Activated T-cell treated with anti-CD3 and anti-CD28 coated beads, Interleukin-2, amount 50 U/mL, for 48 hours (primary cell): ENCODE data around the gene CAMTA2.
A peak's percentile ranks its signal among the peaks of the same experiment; 100 is the strongest.
"Not testable (repeated sequence)": the region's sequence is repeated elsewhere in the genome, so short reads cannot be mapped to it uniquely, and the experiment has no call there.

Experiments
- DNase-seq, 2 experiments: peaks; one replicate each; pipeline ENCODE4 v3.0.0-alpha.2; 2020

Gene CAMTA2

GRCh38 chr17:4986951-4987766 lies at the start of gene CAMTA2:
Gene CAMTA2, minus strand, starts transcription at chr17:4987675. Its CDS starts 1,453 bp downstream, at chr17:4986222.
- DNase-seq = peak; percentile 89 to 92

DNA sequence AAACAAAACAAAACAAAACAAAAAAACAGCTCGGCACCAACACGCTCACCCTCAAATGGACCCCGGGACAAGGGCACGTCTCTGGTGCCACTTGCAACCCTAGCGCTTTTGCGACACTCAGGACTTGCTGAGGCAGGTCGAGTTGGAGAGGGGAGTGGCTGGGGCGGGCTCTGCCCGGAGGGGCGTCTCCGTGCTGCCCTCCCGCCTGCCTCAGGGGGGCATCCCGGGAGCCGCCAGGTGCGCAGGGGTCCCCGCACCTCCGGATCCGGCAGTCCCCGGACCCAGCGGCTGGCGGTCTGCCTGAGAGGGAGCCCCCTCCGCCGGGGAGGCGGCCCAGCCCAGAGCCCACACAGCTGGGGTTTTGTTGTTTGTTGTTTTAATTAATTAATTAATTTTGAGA lies 47.8 kb upstream of the CAMTA2 start, which contains the start of gene SLC52A1:
SLC52A1 (minus strand) TSS at position 112 of the 400 bp plus-strand sequence. CDS start 820 bp downstream, outside the sequence.
- no peak for DNase-seq

DNA sequence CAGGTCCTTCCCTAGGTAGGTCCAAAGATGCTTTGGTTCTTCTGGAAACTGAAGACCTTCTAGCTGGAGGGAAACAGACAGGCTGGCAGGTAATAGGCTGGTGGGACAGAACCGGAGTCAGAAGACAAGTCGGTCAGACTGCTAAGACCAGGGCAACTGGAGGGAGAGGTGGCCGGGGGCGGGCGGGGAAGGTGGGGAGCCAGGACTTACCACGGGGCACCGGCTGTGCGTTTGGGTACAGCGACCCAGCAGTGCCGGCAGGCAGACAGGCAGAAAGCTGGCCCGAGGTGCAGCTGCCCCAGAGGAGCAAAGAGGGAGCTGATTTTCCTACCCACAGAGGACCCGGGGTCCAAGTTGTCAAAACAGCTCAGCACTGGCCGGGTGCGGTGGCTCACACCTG lies 47.2 kb upstream of the CAMTA2 start:
- DNase-seq = no peak

GRCh38 chr17:5034063-5034462 lies 46.6 kb upstream of the CAMTA2 start:
- no peak for DNase-seq

DNA sequence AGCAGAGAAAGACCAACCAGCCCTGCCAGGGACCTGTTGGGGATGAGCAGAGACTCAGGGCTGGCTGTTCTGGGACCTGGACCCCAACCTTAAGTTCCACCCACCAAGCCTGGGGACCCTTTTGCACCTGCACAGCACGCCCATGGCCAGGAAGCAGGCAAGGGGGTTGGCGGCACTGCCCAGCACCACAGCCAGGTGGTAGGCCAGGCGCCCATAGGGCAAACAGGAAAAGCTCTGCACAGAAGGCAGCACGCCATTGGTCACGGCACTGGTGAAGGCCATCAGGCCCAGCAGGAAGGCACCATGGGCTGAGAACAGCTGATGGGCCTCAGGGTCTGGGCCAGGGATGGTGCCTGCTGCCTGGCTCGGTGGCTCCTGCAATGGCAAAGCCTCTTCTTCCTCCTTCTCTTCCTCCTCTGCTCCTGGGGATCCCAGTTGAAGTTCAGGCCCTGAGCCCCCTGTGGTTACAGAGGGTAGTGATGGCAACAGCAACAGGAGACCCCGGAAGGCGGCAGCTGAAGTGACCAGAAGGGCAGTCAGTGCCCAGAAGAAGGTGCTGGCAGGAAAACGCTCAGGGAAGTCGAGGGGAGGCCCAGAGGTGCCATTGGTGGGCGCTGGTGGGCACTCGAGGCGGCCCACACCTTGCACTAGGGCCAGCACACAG lies 46.0 kb upstream of the CAMTA2 start:
- no peak for DNase-seq

DNA sequence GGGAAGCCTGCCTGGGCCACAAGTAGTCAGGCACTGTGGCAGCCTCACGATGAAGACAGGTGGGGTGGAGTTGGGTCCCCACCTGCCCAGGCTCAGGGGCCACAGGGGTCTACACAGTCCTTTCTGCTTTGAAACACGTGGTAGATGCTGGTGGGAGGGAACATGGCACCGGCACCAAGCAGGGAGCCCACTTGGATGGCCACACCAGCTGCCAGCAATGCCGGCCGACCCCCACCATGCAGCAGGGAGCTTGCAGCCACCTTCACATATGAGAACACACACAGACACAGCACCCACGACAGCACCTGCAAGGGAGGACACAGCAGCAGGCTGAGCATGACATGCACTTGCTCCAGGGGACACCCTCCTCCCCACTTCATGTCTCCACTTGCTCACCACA lies 45.4 kb upstream of the CAMTA2 start:
- no peak for DNase-seq

GRCh38 chr17:5031365-5032082 lies 44.0 kb upstream of the CAMTA2 start:
- DNase-seq = peak; percentile 90 to 93

- not testable (repeated sequence) for DNase-seq
Observed at GRCh38 chr17:5030168-5030567, 42.7 kb upstream of the CAMTA2 start.

GRCh38 chr17:5027916-5028315 lies 40.4 kb upstream of the CAMTA2 start:
- DNase-seq = no peak

GRCh38 chr17:5027299-5027698 lies 39.8 kb upstream of the CAMTA2 start:
- no peak for DNase-seq

- DNase-seq = no peak
Observed at GRCh38 chr17:5024604-5025003, 37.1 kb upstream of the CAMTA2 start.

DNA sequence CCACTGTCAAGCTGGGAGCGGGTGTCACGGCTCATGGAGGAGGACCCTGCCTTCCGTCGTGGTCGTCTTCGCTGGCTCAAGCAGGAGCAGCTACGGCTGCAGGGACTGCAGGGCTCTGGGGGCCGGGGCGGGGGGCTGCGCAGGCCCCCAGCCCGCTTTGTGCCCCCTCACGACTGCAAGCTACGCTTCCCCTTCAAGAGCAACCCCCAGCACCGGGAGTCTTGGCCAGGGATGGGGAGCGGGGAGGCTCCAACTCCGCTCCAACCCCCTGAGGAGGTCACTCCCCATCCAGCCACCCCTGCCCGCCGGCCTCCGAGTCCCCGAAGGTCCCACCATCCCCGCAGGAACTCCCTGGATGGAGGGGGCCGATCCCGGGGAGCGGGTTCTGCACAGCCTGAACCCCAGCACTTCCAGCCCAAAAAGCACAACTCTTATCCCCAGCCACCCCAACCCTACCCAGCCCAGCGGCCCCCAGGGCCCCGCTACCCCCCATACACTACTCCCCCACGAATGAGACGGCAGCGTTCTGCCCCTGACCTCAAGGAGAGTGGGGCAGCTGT lies 36.2 kb upstream of the CAMTA2 start:
- DNase-seq = no peak

GRCh38 chr17:5022171-5022711 lies 34.8 kb upstream of the CAMTA2 start:
- DNase-seq = no peak

- no peak for DNase-seq
Observed at GRCh38 chr17:5020502-5021023, 33.1 kb upstream of the CAMTA2 start.

DNA sequence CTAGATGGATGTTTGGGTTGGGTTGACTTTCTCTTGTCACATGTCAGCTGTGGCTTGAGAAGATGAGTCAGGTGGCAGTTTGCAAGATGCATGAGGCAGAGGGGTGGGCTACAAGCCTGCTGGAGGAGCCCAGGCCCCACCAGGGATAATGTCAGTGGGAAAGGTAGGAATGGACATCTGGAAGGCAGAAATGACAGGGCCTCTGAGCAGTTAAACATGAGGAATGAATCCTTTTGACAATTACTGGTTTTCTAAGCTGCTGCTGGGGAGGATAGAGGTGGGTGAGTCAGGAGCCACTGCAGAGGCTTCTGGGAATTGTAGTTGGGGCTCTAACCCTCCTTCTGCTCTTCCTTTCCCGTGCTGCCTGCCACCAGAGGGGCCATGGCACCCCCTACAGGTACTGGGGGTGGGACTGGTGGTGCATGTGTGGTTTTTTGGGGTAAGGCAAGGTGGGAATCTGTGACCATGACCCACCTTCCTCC lies 32.0 kb upstream of the CAMTA2 start:
- peak; percentile 57 to 67 for DNase-seq

GRCh38 chr17:5014357-5014756 lies 26.9 kb upstream of the CAMTA2 start:
- no peak for DNase-seq

GRCh38 chr17:5011928-5012327 lies 24.5 kb upstream of the CAMTA2 start:
- peak; percentile 57 to 65 for DNase-seq

DNA sequence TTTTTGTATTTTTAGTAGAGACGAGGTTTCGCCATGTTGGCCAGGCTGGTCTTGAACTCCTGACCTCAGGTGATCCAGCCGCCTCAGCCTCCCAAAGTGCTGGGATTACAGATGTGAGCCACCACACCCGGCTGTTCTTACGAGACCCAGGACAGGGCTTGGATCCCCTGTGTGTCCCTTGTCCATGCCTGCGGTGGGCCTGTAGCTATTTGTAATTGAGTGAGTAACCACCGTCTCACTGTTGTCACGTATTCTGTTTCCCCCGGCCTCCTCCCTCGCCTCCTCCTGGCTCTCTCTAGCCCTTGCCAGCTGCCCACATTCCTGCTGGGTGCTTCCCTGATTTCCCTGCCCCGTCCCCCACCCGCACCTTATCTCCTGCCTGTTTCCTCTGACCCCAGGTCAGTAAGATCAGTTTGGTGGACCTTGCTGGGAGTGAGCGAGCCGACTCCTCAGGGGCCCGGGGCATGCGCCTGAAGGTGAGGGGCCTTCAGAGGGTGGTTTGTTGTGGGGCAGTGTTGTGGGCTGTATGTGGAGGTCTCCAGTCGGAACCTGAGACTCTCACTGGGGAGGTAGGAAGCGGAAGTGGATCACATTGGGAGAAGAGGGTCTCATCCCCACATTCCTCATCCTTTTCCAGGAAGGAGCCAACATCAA lies 15.9 kb upstream of the CAMTA2 start:
- DNase-seq = no peak

GRCh38 chr17:5002121-5002788 lies 14.8 kb upstream of the CAMTA2 start:
- DNase-seq = no peak

DNA sequence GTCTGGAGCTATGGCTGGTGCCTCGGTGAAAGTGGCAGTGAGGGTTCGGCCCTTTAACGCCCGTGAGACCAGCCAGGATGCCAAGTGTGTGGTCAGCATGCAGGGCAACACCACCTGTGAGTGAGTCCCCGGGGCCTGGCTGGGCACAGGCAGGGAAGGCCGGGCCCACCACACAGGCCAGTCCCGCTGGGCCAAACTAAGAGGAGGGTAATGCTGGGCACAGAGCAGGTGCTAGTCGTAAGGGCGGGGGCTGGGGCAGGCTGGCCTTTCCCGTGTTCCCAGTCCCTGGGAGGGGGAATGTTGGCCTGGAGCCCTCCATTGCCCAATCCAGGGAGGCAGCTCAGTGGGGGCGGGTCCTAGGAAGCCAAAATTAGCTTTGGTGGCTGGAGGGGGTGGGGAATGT lies 12.8 kb upstream of the CAMTA2 start:
- DNase-seq = no peak

- DNase-seq = no peak
Observed at GRCh38 chr17:4999430-5000093, 12.1 kb upstream of the CAMTA2 start.
